RPMI7951 (cell line): Measurements from ENCODE around the gene STXBP6. TPM values are rescaled to one million over a fixed set of nuclear protein-coding genes. Genes with fewer than 3 reads are reported as not detected.
"Not testable (repeated sequence)": the region's sequence is repeated elsewhere in the genome, so short reads cannot be mapped to it uniquely, and the experiment has no call there.

Source experiments
- DNase-seq: peaks from one replicate; pipeline ENCODE4 v3.0.0-alpha.2; 2012; ENCODE audit warnings: low read depth
- total RNA-seq: library from RNA; depleted of rRNA; stranded (reverse); fragments of >200 nt; shearing (Covaris generic); gene quantifications from 2 replicates; pipeline ENCODE4 v1.2.3, GENCODE V29; 2014

Gene STXBP6
- total RNA-seq, 1 experiment from 2014 or later = 18.7 TPM

DNA sequence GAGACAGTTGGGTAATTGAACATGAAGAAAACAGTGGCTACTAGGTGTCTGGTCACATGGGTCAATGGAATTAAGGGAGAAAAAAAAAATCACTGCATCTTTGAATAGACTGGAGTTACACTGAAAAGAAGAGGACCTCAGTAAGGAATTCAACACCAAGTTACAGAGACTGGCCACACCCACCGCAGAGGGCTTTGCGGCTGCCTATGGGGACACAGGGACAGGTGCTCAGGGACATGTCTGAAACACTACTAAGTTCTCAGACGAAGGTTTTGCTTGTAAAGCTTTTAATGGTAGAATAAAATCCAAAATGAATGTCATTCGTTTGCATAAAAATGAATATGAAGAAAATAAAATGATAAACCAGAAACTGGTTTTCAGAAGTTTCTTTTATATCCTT, 93.8 kb downstream of the STXBP6 start:
- no peak for DNase-seq

DNA sequence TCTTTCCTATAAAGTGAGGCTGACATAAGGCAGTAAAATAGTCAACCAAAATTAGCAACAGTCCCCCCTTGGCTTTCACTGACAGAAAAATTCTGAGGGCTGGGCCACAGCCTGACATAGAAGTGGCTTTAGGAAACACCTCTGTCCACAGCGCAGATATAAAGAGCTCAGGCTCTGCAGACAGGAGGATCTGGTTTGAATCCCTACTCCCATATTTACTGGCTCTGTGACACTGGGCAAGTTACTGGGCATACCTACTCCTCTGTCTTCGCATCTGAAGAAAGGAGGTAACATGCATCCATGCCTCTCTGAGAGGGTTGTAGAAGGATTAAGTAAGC, 95.3 kb downstream of the STXBP6 start:
- no peak for DNase-seq

DNA sequence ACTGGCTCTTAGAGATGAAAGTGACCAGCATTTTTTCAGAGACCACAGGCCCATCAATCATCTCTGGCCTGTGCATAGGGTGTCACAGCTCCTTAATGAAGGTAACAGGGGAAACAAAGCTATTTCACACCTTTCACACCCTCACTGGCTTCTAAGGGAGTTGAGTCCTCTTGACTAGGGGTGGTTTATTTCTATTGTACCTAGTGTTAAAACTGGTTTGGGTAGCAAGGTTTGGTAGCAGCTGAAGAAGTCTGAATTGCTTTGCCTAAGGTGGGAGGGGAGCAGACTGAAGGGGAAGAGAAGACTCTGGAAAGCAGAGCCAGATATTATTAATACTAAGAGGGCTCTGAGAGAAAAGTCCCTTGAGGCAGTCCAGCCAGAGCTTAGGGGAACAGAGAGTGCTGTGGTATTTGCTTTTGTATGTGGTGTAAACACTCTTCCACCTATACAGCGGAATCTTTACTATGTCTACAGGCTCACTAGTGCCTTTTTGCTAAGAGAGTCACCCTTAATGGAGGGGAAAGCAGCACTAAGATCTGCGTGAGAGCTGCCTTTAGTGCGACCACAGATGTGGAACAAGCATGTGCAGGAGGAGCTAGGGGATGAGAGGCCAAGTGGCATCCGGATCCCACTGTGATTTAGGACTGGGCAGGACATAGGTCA, 95.8 kb downstream of the STXBP6 start:
- no peak for DNase-seq

DNA sequence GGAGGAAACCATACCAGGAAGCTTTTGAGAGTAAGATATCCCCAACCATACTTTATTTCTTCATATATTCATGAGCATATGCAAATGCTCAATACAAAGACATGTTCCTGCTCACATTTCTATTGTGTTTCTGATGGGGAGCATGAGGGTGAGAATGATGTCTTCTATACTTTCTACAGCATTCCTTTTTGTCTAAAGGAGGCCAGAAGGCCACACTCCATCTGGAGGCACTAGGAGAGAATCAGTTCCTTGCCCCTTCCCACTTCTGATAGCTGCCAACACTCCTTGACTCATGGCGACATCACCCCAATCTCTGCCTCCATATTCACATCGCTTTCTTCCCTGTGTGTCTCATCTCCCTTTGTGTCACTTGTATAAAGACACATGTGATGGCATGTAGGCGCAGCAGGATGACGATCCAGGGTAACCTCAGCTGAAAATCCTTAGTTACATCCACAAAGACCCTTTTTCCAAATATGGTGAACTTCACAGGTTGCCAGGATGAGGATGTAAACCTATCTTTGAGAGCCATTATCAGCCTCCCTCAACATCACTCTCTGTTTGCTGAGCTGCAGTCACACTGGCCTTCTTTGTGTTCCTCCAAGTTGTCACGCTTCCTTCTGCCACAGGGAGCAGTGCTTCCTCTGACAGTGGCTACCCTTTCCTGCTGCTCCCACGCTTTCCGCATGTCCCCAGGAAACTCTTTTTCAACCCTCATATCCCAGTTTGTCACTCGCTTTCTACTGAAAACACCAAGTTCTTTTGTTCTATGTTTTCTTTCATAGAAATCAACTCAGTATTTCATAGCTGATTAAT, 96.9 kb downstream of the STXBP6 start:
- DNase-seq = peak; percentile 9

DNA sequence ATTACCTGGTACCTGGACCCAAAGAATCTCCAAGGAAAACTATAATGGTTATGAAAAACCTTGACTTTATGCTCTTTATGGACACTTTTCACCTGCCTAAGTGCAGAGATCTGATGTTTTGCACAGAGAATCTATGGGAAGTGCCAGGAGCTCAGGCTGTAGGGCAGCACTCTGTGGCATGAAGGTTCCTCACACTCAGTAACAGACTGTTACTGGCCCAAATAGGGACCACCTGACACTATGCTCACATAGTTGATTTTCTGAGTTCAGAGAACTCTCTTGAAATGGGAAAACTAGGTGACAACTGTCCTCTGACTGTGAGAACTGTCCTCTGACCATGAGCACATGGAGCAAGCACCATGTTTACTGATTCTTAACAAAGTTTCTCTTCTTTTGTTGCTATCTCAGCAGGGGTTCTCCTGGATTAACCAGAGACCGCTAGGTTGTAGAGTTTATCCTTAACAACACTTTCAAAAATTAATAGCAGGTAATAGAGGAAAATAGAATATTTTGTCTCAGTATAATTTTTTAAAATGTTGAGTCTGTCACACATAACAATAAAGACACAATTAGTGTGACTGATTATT, 101.6 kb downstream of the STXBP6 start:
- DNase-seq = no peak

DNA sequence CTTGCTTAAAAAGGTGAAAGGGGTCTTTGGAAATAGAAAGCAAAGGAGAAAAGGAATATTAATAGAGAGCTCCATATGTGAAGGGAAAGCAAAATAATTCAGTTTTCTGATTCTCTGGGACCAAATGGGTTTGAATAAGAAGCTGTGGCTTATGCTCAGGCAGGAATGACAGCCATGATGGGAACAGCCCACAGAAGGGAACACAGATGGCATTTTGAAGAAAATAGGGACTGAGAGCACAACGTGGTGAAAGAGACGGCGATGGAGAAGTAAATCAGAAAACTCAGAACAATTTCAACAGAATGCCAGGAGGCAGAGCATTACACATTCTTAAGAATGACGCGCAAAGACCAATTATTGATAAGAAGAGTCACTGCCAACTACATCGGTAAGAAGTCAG, 102.8 kb downstream of the STXBP6 start:
- no peak for DNase-seq

DNA sequence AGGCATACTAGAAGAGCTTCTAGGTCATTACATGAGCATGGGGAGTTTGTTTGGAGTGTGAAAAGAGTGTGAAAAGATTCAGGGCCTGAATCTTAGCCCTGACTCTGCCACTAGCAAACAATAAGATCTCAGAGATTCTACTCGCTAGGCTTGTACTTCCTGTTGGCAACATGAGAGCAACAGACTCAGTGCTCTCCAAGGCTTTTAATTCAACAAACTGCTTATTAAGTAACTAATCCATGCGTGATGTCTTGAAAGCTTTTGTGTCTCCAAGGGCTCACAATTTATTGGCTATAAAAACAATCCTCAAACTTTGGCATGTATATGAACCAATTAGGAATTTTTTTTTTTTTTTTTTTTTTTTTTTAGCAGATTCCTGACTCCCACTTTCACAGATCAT, 105.1 kb downstream of the STXBP6 start:
- DNase-seq = no peak

DNA sequence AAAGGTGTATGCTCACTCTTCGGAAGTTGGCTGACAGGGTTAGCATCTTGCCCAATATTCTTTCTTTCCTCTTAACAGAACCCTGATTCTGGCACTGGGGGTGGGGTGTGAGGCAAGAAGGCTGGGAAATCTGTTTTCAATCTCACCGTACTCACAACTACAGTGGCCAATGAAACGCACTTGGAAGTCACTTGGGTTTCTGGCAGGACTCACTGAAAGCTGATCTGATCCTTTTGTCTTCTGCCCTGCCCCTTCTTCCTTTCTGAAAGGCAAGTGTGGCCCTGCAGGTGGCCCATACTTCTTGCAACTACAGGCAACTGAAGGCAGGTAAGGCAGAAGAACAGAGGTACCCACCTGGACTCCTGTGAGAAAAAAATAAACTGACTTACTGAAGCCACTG, 106.9 kb downstream of the STXBP6 start:
- no peak for DNase-seq

DNA sequence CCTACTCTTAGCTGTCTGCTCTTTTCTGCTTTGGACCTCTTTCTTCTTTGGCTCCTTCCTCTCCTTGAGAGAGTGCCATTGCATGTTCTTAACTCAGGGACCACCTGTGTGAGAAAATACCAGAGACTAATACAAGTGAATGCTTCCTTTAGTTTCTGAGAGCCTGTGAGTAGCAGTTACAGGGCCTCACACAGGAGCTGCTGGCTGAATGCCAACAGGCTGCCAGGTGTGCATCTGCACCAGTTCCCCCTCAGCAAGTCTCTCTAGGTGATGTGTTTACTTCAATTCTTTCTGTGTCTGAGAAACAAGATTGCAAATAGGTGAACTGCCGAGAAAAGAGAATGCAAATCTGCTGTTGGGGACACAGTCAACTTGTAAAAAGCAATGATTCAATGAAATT, 108.2 kb downstream of the STXBP6 start:
- no peak for DNase-seq

DNA sequence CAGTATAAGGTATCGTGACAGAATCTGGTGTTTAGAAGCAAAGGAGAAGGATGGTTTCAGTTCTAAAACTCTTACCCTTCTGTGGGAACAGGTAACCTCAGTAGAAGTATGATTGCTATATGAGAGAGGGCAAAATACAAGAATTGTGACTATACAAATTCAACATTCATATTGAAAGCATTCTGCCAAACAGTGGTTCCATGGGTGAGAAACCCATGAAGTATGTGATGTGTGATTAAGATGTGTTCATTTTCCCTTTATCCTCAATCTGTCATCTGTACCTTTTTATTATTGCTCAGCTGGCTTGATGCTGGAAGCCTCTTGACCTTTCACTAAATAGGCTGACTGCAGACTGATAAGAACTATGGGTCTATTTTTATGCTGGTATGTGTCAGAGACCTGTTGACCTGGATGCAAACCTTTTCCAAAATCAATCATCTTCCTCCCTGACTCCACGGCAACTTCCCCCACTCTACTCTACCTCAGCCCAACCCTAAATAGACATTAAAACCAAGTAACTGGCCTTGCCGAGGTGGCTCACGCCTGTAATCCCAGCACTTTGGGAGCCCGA, 109.6 kb downstream of the STXBP6 start:
- DNase-seq = no peak

DNA sequence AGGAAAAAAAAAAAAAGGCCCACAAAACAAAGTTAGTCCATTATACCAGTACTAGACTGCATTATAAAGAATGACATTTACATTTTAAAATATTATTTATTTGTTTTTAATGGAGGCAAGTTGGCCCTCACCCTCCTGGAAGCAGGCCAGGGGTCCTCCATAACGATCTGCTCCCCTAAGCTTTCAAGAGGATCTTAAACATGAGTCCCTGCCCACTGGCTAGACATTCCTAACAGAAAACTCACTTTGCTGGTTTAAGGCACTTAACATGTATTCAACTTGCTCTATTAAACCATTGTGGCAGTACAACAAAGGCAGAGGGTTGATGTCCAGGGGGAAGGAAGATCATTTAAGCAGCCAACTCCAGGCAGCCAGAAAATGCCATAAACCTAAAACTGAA, 111.4 kb downstream of the STXBP6 start:
- peak; percentile 3 for DNase-seq

DNA sequence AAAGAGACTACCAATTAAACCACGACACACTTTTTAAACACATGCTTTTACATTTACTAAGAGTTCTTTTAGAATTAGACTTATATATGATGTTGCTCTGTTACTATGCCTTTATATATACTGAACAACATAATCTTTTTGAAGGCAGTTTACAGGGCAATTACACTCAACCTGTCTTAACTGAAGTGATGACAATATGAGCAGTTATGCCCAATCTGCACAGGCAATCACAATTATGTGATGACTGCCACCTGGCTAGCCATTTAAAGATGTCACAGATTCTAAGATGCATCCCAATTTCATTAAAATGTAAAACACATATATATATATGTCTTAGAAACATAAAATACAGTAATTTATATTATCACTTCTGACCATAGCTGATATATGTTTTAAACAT, 112.6 kb downstream of the STXBP6 start:
- DNase-seq = no peak

DNA sequence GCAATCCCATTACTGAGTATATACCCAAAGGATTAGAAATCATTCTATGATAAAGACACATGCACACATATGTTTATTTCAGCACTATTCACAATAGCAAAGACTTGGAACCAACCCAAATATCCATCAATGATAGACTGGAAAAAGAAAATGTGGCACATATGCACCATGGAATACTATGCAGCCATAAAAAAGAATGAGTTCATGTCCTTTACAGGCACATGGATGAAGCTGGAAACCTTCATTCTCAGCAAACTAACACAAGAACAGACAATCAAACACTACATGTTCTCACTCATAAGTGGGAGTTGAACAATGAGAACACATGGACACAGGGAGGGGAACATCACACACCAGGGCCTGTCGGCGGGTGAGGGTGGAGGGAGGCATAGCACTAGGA, 113.2 kb downstream of the STXBP6 start:
- DNase-seq = not testable (repeated sequence)

DNA sequence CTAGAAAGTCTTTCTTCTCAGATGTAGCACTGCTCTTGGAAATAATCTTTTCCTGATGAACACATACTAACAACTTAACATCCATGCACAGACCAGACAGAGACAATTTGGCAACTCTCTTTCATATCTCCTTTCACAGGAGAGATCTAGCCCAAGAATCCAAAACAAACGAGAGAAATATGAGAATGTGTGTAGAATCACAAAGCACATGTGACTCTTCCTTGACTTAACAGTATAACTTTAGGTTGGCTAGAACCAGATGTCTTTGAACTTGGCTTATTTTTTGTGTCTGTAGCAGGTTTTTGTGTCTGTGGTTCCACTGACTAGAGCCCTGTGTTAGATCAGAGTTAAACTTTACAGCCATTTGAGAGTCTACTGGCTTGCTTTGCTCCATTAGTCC, 114.2 kb downstream of the STXBP6 start:
- DNase-seq = no peak

DNA sequence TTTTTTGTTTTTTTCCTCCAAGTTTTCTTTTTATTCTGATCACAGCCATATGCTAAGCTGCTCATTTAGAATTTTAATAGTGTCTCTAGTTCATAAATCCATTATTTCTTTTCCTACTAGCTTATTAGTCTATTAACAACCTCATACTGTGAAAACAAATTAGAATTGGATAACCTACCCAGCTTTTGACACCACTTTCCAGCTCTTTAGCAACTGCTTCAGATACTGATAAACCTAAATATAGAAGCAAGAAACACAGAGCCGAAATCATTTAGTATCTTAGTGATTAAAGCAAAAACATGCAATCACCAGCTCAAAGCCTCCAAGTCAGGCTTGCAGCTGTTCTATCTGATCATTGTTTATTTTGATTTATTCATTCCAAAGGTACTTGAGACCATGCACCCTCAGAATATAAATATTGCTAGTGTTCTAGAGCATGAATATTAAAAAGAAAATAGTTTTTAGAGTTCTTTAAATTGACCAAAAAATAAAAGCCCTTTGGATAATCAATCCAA, 121.5 kb downstream of the STXBP6 start:
- DNase-seq = no peak

DNA sequence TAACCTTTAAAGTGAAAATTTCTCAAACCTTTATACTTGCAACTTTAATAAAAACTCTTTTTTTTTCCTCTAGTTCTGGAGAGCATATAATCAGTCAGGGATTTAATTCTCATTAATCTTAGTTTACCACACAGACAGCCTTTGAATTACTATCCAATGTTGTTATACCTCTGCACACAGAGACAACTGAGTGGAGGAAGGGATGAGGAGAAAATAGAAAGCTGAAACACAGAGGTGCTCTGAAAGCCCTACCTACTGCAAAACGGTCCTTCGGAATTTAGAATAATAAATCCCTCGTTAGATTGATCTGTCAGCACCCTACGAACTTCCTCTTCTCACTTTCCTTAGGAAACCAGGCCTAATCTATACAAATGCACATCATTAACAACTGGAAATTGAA, 122.1 kb downstream of the STXBP6 start:
- no peak for DNase-seq

DNA sequence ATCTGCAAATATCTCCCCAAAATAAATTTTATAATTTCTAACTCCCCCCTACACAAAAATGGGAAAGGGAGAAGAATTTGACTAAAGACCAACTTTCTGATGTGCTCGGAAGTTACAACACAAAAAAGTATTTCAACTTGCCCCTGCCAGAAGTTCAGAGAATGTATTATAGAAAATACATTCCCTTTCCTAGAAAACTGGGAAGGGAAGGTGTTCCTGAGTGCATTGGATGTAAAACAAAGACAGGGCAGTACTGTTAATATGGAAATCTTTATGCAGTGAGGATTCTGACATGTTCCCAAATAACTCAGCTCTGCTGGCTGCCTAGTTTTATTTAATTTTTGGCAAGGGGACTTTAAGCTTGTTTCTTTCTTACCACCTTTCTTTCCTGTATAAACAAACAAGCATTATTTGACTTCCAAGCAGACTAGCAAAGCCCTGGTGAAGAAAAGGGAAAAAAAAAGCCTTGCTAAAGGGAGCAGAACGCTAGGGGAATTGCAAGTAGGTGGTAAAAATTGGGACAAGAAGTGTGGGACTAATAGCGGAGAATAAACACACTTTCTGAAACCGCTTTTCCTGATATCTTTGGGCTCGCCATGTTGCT, 124.1 kb downstream of the STXBP6 start:
- DNase-seq = no peak

DNA sequence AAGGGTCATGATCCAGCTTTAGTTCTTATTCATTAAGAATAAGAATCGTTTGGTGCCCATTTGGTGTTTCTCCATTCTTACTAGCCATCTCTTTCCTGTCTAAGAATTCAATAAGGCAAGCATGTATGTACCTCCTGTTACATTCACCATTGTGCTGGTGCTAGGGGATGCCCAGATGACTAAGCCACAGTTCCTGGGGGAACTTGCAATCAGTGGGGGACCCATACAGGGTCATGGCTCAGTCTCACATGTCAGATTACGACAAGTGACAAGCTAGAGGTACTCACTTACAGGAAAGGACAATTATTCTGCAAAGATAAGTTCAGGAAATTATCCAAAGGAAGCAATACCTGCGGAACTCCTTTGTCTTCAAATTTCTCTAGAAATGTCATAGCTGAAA, 125.4 kb downstream of the STXBP6 start:
- DNase-seq = no peak

DNA sequence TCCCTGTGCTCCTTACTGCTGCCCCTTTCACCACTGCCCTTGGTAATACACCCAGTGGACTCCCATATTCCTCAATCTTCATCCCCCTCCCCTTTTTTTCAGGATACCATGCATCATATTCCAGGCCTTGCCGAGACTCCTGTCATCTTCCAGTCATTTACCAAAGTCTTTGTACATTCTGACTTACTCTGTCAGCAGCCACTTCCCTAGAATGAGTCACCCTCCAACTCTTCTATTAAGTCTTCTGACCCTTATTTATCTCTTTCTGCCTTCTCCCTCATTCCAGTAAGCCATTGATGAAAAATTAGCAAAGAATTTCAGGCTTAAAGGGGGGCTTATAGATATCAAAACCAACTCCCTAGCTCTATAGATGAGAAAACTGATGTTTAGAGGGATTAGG, 128.0 kb downstream of the STXBP6 start:
- peak; percentile 51 for DNase-seq

DNA sequence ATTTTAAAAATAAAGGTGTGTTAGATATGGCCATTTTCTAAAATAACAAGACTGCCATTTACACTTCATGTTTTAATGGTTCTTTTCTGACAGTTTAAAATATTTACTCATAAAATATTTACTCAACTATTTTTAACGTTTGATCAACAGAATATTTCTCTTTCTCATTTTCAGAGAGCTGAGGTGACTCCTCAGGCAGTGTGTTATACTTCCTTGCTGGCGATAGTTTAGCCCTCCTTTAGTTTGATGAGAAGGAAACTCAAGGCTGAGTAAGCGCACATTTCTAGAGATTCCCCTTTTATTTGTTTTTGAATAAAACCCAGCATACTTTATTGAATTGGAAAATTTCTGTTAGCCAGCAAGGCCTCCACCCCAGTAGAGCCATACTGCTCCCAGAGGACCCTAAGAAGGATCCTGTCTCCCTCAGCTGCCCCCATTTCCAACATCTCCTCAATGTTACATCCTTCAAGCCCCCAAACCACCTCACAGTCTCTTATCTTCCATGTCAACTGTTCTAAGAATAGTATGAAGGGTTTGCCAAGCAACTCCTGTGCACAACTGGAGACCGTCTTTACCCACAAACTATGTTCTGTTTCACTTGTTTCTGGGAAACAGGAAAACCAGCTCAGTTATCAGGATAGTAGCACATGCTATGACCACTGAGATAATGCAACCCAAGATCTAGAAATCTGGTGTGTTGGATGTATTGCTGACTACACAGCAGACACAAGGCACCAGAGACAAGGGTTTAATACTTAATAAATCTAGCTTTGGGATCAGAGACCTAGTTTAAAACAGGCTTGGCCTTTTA, 129.5 kb downstream of the STXBP6 start:
- no peak for DNase-seq

DNA sequence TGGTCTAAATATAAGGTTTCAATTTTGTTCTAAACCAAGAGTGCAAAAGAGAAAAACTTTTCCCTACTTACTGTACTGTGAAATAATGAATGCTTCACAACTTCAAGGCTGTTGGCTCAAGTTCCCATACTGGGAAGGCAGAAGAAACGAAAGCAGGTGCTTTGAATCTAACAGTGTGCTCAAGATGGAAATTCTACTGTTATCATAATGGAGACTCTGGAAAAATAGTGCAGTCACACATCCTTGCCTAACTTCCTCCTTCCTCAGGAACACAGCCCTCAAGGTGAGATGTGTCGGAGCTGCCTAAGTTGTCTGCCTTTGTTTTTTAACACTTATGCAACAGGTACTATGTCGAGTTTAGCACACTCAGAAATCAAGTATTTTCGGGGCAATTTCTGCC, 131.1 kb downstream of the STXBP6 start:
- DNase-seq = no peak
